Fibroblast of lung (primary cell): ENCODE measurements around the gene CBFA2T2. TPM values are rescaled to one million over a fixed set of nuclear protein-coding genes. Genes with fewer than 3 reads are reported as not detected.

Source experiments
- DNase-seq, 2 donors: peaks; one replicate each; pipeline versions ENCODE4 v3.0.0 to v3.0.0-alpha.2; 2010; ENCODE audit warnings: low read depth in 2 of 2
- H2AFZ ChIP-seq: 2 replicates; pipeline ENCODE4 v1.5.1; 2012; ENCODE audit warnings: low read length, control low read depth, inconsistent platforms
- H3K27ac ChIP-seq: 2 replicates; pipeline ENCODE4 v1.5.1; 2011; ENCODE audit warnings: low read length, control low read depth; ENCODE audit not compliant: insufficient read depth
- H3K27me3 ChIP-seq: 2 replicates; pipeline ENCODE4 v1.5.1; 2011; ENCODE audit warnings: mild to moderate bottlenecking, low read length; ENCODE audit not compliant: control insufficient read depth, insufficient read depth
- H3K36me3 ChIP-seq: 2 replicates; pipeline ENCODE4 v1.5.1; 2011; ENCODE audit warnings: low read length; ENCODE audit not compliant: control insufficient read depth, insufficient read depth
- H3K4me1 ChIP-seq: 2 replicates; pipeline ENCODE4 v1.5.1; 2011; ENCODE audit warnings: low read length; ENCODE audit not compliant: control insufficient read depth, insufficient read depth; ENCODE audit errors: extremely low read depth
- H3K4me2 ChIP-seq: 2 replicates; pipeline ENCODE4 v1.5.1; 2011; ENCODE audit warnings: low read length, control low read depth; ENCODE audit not compliant: insufficient read depth; ENCODE audit errors: extremely low read depth
- H3K4me3 ChIP-seq, 4 experiments: fragments of 200-600 bp in 1 of 4; sonication (generic) in 1 of 4; replicated peaks in 1 of 4; 2 replicates each; pipeline ENCODE4 v1.5.1; 2011 to 2016; ENCODE audit warnings: low read length in 4 of 4, low read depth in 3 of 4, mild to moderate bottlenecking in 3 of 4, control low read depth in 2 of 4, inconsistent platforms in 1 of 4, mixed read lengths in 1 of 4; ENCODE audit not compliant: insufficient read depth in 1 of 4; ENCODE audit errors: control extremely low read depth in 1 of 4
- H3K79me2 ChIP-seq: 2 replicates; pipeline ENCODE4 v1.5.1; 2012; ENCODE audit warnings: mild to moderate bottlenecking, low read length, inconsistent platforms; ENCODE audit not compliant: control insufficient read depth, insufficient read depth
- H3K9ac ChIP-seq: 2 replicates; pipeline ENCODE4 v1.5.1; 2011; ENCODE audit warnings: mild to moderate bottlenecking, low read length, control low read depth; ENCODE audit not compliant: insufficient read depth
- H3K9me3 ChIP-seq: 2 replicates; pipeline ENCODE4 v1.5.1; 2012; ENCODE audit warnings: low read depth, low read length; ENCODE audit not compliant: control insufficient read depth, insufficient read depth
- H4K20me1 ChIP-seq: 2 replicates; pipeline ENCODE4 v1.5.1; 2011; ENCODE audit warnings: low read length; ENCODE audit not compliant: control insufficient read depth, insufficient read depth; ENCODE audit errors: extremely low read depth
- EZH2 ChIP-seq: IDR thresholded peaks from 2 replicates; pipeline ENCODE4 v1.5.1; 2012; ENCODE audit warnings: low read length, control low read depth, mild to moderate bottlenecking; ENCODE audit errors: missing control alignments
- polyA plus RNA-seq, 2 donors: library from polyadenylated mRNA; depleted of rRNA in 1 of 2; stranded (reverse) in 1 of 2; unstranded in 1 of 2; fragments of >200 nt; gene quantifications; 2 replicates each; pipeline ENCODE4 v1.2.1, GENCODE V29; 2011 to 2012; ENCODE audit warnings: missing spikeins in 1 of 2
- total RNA-seq: library from RNA; depleted of rRNA; stranded (reverse); fragments of >200 nt; gene quantifications from 2 replicates; pipeline ENCODE4 v1.2.1, GENCODE V29; 2014
- TF ChIP-seq, protein P1 (sequence below), 2 donors: IDR thresholded peaks in 1 of 2; conservative IDR thresholded peaks in 1 of 2; 1 replicate in 1 of 2; 2 replicates in 1 of 2; pipeline ENCODE4 v1.5.1; 2011 to 2012; ENCODE audit warnings: low read length in 2 of 2, control low read depth in 1 of 2, inconsistent platforms in 1 of 2, low read depth in 1 of 2, mild to moderate bottlenecking in 1 of 2

CBFA2T2 gene
- total and polyA plus RNA-seq, 2 donors (not counting 1 experiment from before 2014, with no cell fraction given) = 5.6 to 7.3 TPM

DNA sequence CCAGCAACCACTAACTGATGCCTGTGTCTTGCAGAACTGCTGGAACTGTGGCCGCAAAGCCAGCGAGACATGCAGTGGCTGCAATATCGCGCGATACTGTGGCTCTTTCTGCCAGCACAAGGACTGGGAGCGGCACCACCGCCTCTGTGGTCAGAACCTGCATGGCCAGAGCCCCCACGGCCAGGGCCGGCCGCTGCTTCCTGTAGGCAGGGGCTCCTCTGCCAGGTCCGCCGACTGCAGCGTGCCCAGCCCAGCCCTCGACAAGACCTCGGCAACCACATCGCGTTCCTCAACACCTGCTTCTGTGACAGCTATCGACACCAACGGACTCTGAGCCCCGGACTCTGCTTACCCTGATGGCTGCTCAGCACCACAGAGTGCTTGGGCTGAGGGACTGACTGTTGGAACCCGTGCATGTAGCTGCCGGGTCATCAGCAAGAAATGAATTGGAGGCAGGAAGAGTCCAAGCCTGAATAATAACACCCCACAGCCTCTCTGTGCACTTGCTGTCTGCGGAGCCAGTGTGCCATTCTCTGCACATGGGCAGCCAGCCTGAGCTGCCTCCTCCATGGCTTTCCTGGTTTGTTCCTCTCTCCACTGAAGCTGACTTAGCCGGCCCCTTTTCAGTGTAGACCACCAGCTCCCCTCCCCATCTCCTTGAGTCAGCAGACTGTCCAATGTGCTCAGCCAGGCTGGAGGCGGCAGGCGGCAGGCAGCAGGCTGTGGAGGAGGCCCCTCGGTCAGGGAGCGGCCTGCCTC lies 154.6 kb downstream of the CBFA2T2 start:
- Histone ChIP-seq H4K20me1 (no peaks in the 10 kb centered on the region), H3K27me3 (no peaks in the 10 kb centered on the region), H3K9ac (no peak overlapping the region), H3K4me3 (no peak overlapping the region), H2AFZ (no peak overlapping the region), H3K79me2 (no peaks in the 10 kb centered on the region), H3K9me3 (no peaks in the 10 kb centered on the region), H3K4me1 (peaks cover under 1% of the 10 kb centered on the region), H3K27ac (no peak overlapping the region), H3K4me2 (no peak overlapping the region), H3K36me3 (peaks cover 5% of the 10 kb centered on the region)
- no peak for DNase-seq
- TF ChIP-seq EZH2 = no peak

DNA sequence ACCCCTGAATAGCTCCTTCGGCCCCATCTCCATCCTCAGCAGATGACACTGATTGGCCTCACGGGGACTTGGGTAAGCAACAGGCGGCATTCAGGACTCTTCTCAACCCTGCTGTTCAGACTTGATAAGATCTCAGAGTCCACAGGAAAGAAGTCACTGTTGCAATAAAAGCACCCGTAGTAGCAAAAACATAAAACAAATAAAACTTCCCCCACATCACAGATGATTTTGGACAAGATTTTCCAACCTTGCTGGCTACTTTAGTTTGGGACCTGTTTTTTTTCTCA lies 155.1 kb downstream of the CBFA2T2 start:
- Histone ChIP-seq H3K79me2 (no peaks in the 10 kb centered on the region), H3K9me3 (no peaks in the 10 kb centered on the region), H3K4me2 (no peak overlapping the region), H3K27ac (no peak overlapping the region), H3K4me3 (no peak overlapping the region), H3K36me3 (peaks cover 5% of the 10 kb centered on the region), H2AFZ (no peak overlapping the region), H3K9ac (no peak overlapping the region), H4K20me1 (no peaks in the 10 kb centered on the region), H3K27me3 (no peaks in the 10 kb centered on the region), H3K4me1 (peaks cover 2% of the 10 kb centered on the region)
- no peak for TF ChIP-seq EZH2
- TF ChIP-seq, protein P1, sequence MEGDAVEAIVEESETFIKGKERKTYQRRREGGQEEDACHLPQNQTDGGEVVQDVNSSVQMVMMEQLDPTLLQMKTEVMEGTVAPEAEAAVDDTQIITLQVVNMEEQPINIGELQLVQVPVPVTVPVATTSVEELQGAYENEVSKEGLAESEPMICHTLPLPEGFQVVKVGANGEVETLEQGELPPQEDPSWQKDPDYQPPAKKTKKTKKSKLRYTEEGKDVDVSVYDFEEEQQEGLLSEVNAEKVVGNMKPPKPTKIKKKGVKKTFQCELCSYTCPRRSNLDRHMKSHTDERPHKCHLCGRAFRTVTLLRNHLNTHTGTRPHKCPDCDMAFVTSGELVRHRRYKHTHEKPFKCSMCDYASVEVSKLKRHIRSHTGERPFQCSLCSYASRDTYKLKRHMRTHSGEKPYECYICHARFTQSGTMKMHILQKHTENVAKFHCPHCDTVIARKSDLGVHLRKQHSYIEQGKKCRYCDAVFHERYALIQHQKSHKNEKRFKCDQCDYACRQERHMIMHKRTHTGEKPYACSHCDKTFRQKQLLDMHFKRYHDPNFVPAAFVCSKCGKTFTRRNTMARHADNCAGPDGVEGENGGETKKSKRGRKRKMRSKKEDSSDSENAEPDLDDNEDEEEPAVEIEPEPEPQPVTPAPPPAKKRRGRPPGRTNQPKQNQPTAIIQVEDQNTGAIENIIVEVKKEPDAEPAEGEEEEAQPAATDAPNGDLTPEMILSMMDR (conservative IDR thresholded peaks at IDR 0.05 in 1 of 2, IDR thresholded peaks at IDR 0.05 in 1 of 2; ENCODE audit: low read depth in 1 of 2, low read length in 2 of 2) = no peak
- no peak for DNase-seq

DNA sequence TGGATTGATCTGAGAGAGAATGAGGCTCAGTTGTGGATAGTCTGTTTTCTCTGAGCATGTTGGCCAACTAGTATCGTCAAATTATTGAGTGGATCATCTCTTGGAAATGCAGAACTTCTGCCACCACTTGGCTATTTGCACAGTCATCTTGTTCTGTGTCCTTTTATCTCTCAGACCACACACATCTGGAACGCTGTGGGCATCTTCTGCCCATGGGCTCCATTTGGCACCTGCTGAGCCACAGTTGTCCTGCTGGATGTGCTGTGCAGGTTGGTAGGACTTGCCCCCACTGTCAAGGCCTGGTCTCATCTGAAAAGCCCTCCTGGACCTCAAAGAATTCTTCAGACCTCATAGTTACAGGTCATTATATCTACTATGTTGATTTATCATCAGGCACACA lies 155.5 kb downstream of the CBFA2T2 start:
- H3K36me3 ChIP-seq = peaks cover 5% of the 10 kb centered on the region
- no peak overlapping the region for H3K27ac ChIP-seq
- no peak overlapping the region for H3K4me2 ChIP-seq
- no peaks in the 10 kb centered on the region for H3K9me3 ChIP-seq
- peaks cover 2% of the 10 kb centered on the region for H3K4me1 ChIP-seq
- H4K20me1 ChIP-seq = no peaks in the 10 kb centered on the region
- H3K9ac ChIP-seq = no peak overlapping the region
- H2AFZ ChIP-seq = no peak overlapping the region
- H3K79me2 ChIP-seq = no peaks in the 10 kb centered on the region
- TF ChIP-seq, protein P1 (conservative IDR thresholded peaks at IDR 0.05 in 1 of 2, IDR thresholded peaks at IDR 0.05 in 1 of 2; ENCODE audit: low read depth in 1 of 2, low read length in 2 of 2) = no peak
- no peak for TF ChIP-seq EZH2
- no peak for DNase-seq
- no peaks in the 10 kb centered on the region for H3K27me3 ChIP-seq
- H3K4me3 ChIP-seq = no peak overlapping the region
